Lower leg skin (tissue), 4 donors: ENCODE data around the gene TRAF2. TPM values are rescaled to one million over a fixed set of nuclear protein-coding genes. Genes with fewer than 3 reads are reported as not detected.

Experiments
- DNase-seq, 2 donors: peaks; one replicate each; pipeline ENCODE4 v3.0.0-alpha.2; 2019; ENCODE audit warnings: low spot score in 2 of 2
- H3K4me3 ChIP-seq: fragments of 200-600 bp; sonication (generic); 2 replicates; pipeline ENCODE4 v1.5.1; 2017; ENCODE audit warnings: mild to moderate bottlenecking, low read depth; ENCODE audit not compliant: poor library complexity, severe bottlenecking
- CTCF ChIP-seq, 3 donors: fragments of 450-650 bp; IDR thresholded peaks; one replicate each; pipeline ENCODE4 v1.5.1; 2016; ENCODE audit warnings: antibody characterized with exemption in 3 of 3, mild to moderate bottlenecking in 3 of 3, moderate library complexity in 2 of 3
- POLR2A ChIP-seq, 2 donors: fragments of 450-650 bp; IDR thresholded peaks; one replicate each; pipeline ENCODE4 v1.6.1; 2016 to 2017; ENCODE audit warnings: antibody characterized with exemption in 2 of 2, mild to moderate bottlenecking in 1 of 2, moderate library complexity in 1 of 2
- WGBS, 2 donors: methylation state at CpG; one replicate each; pipeline ENCODE4 v1.1.5; 2018; 5-methylcytosine and 5-hydroxymethylcytosine counted together
- intact Hi-C: fragments of 100-400 bp; cut with DNase I; formaldehyde crosslinking; loops from one replicate; pipeline ENCODE4 v1.15.0; 2023; ENCODE audit warnings: low total_unique reads
- total RNA-seq, 4 donors: library from RNA; depleted of rRNA; stranded (reverse); fragments of >200 nt; gene quantifications; one replicate each; pipeline ENCODE4 v1.1.0, GENCODE V29; 2016

The TRAF2 gene
- total RNA-seq, 4 donors from 2014 or later, result 13.2 to 16.7 (median 15.8) TPM

DNA sequence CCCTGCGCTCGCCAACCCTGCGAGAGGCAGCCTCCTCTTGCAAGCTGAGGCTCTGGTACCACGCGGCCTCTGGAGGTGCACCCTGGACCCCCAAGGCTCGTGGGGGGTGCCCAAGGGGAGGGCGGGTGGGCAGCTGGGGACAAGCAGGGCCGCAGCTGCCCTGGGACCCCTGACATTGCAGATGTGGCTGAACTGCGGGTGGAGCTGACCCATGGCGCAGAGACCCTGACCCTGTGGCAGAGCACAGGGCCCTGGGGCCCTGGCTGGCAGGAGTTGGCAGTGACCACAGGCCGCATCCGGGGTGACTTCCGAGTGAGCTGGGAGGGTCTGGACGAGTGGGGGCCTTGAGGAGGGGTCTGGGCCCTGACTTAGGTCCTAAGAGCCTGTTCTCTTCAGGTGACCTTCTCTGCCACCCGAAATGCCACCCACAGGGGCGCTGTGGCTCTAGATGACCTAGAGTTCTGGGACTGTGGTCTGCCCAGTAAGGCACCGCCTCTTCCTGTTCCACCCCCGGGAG, 32.7 kb upstream of the TRAF2 start:
- H3K4me3 ChIP-seq, result no peak overlapping the region
- no peak for TF ChIP-seq POLR2A (IDR thresholded peaks at IDR 0.05)
- no peak for TF ChIP-seq CTCF (IDR thresholded peaks at IDR 0.05)
- DNase-seq, result no peak
- 70 to 89% methylated on average over 10 to 11 of the region's 18 CpGs for WGBS, 2 donors
- intact Hi-C loops, result loop anchor here (10.0 kb wide), 1 partner anchor 91 kb away; the partner anchor contains the start of genes C8G and FBXW5

GRCh38 chr9:136854113-136854841, 32.0 kb upstream of the TRAF2 start:
- 65 to 68% methylated on average over 12 to 23 of the region's 30 CpGs for WGBS, 2 donors
- no peak overlapping the region for H3K4me3 ChIP-seq
- intact Hi-C loops, result loop anchor here (10.0 kb wide), 1 partner anchor 91 kb away; the partner anchor contains the start of genes C8G and FBXW5
- TF ChIP-seq CTCF (IDR thresholded peaks at IDR 0.05), result no peak
- TF ChIP-seq POLR2A (IDR thresholded peaks at IDR 0.05), result no peak
- DNase-seq, result no peak

DNA sequence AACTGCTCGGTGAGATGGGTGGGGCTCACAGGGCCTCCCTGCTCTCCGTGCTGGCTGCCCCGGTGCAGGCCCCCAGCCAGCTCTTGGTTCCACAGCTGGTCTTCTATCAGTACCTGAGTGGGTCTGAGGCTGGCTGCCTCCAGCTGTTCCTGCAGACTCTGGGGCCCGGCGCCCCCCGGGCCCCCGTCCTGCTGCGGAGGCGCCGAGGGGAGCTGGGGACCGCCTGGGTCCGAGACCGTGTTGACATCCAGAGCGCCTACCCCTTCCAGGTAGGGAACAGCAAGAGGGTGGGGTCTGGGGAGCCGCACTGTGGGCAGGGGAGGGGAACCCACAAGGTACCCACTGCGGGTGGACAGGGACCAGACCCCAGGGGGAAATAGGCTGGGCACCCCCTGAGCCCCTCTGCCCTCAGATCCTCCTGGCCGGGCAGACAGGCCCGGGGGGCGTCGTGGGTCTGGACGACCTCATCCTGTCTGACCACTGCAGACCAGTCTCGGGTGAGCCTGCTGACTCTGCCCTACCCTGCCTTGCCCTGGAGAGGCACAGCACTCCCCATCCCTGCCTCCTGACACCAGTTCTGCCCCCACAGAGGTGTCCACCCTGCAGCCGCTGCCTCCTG, 31.4 kb upstream of the TRAF2 start:
- no peak for DNase-seq
- H3K4me3 ChIP-seq, result no peak overlapping the region
- intact Hi-C loops, result loop anchor here (10.0 kb wide), 1 partner anchor 90 kb away; the partner anchor contains the start of genes C8G and FBXW5
- no peak for TF ChIP-seq POLR2A (IDR thresholded peaks at IDR 0.05)
- no peak for TF ChIP-seq CTCF (IDR thresholded peaks at IDR 0.05)
- WGBS, 2 donors, result 61 to 69% methylated on average over 16 to 22 of the region's 23 CpGs

- WGBS, 2 donors, result 66 to 74% methylated on average over 13 to 18 of the region's 26 CpGs
- DNase-seq, result no peak
- intact Hi-C loops, result loop anchor here (10.0 kb wide), 1 partner anchor 89 kb away; the partner anchor contains the start of genes C8G and FBXW5
- H3K4me3 ChIP-seq, result no peak overlapping the region
- TF ChIP-seq CTCF (IDR thresholded peaks at IDR 0.05) (no peak), POLR2A (IDR thresholded peaks at IDR 0.05) (no peak)
Observed at GRCh38 chr9:136855461-136856078, 30.7 kb upstream of the TRAF2 start.

DNA sequence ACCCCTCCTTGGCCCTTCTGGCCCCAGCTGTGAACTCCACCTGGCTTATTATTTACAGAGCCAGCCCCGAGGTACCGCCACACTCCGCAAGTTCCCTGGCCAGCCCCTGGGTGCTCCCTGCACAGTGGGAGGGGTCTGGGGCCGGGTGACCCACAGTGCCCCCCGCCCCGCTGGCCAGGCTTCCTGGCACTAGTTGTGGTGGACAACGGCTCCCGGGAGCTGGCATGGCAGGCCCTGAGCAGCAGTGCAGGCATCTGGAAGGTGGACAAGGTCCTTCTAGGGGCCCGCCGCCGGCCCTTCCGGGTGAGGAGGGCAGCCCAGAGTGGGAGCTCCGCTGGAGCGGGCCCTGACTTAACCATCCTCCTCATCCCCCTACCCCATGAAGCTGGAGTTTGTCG, 30.2 kb upstream of the TRAF2 start:
- WGBS, 2 donors, result 68 to 89% methylated on average over 3 to 7 of the region's 15 CpGs
- DNase-seq, result no peak
- TF ChIP-seq CTCF (IDR thresholded peaks at IDR 0.05) (no peak), POLR2A (IDR thresholded peaks at IDR 0.05) (no peak)
- no peak overlapping the region for H3K4me3 ChIP-seq
- intact Hi-C loops, result loop anchor here (10.0 kb wide), 1 partner anchor 89 kb away; the partner anchor contains the start of genes C8G and FBXW5
